Measurements from ENCODE around the gene TM2D3.

GRCh38 chr15:101676921-101677329 lies 24.7 kb upstream of the TM2D3 start:
- TF ChIP-seq POLR2A (IDR thresholded peaks at IDR 0.05; ENCODE audit: low read length) (no peak), GATA1 (IDR thresholded peaks at IDR 0.05; ENCODE audit: low read depth, low read length) (no peak)

All from erythroblast (primary cell).